SK-N-SH treated with all-trans-retinoic acid at 6 μM for 48 hours (cell line): ENCODE data around the gene FGB.

Experiments used
- ATAC-seq: fragments of 200-7000 bp; cut with Tn5 transposase; 3 replicates; pipeline ENCODE4 v1.9.1; 2020; ENCODE audit warnings: mild to moderate bottlenecking, moderate library complexity
- ARNTL ChIP-seq: fragments of 450-650 bp; formaldehyde crosslinking; IDR thresholded peaks from 2 replicates; pipeline ENCODE4 v1.5.0; 2020; ENCODE audit warnings: low read depth, mild to moderate bottlenecking, moderate library complexity, borderline replicate concordance
- BACH2 ChIP-seq: fragments of 250-450 bp; sonication (Bioruptor Pico); IDR thresholded peaks from 2 replicates; pipeline ENCODE4 v1.9.0; 2021; ENCODE audit warnings: mild to moderate bottlenecking, borderline replicate concordance
- CREB5 ChIP-seq: fragments of 250-450 bp; sonication (Bioruptor Pico); IDR thresholded peaks from 2 replicates; pipeline ENCODE4 v1.5.1; 2020; ENCODE audit warnings: low read depth, mild to moderate bottlenecking, moderate library complexity
- CSDC2 ChIP-seq: fragments of 250-450 bp; sonication (Bioruptor Pico); IDR thresholded peaks from 2 replicates; pipeline ENCODE4 v1.5.0; 2020; ENCODE audit warnings: mild to moderate bottlenecking, moderate library complexity
- ESRRG ChIP-seq: fragments of 250-450 bp; sonication (Bioruptor Pico); IDR thresholded peaks from 2 replicates; pipeline ENCODE4 v1.6.1; 2021; ENCODE audit warnings: mild to moderate bottlenecking
- GLIS3 ChIP-seq: fragments of 250-450 bp; sonication (Bioruptor Pico); IDR thresholded peaks from 2 replicates; pipeline ENCODE4 v1.5.0; 2020; ENCODE audit warnings: mild to moderate bottlenecking, moderate library complexity
- ISL1 ChIP-seq: fragments of 250-450 bp; sonication (Bioruptor Pico); IDR thresholded peaks from 2 replicates; pipeline ENCODE4 v2.1.2; 2022; ENCODE audit warnings: mild to moderate bottlenecking, moderate library complexity
- OSR1 ChIP-seq: fragments of 250-450 bp; sonication (Bioruptor Pico); IDR thresholded peaks from 2 replicates; pipeline ENCODE4 v1.8.0; 2022; ENCODE audit warnings: moderate library complexity, mild to moderate bottlenecking, inconsistent platforms
- SNAI2 ChIP-seq: fragments of 250-450 bp; sonication (Bioruptor Pico); IDR thresholded peaks from 2 replicates; pipeline ENCODE4 v1.5.0; 2020; ENCODE audit warnings: mild to moderate bottlenecking, moderate library complexity
- TCF4 ChIP-seq: fragments of 250-450 bp; sonication (Bioruptor Pico); IDR thresholded peaks from 2 replicates; pipeline ENCODE4 v1.8.0; 2021; ENCODE audit warnings: mild to moderate bottlenecking, moderate library complexity, borderline replicate concordance
- TOX ChIP-seq: fragments of 250-450 bp; sonication (Bioruptor Pico); IDR thresholded peaks from 2 replicates; pipeline ENCODE4 v1.8.0; 2021; ENCODE audit warnings: mild to moderate bottlenecking, moderate library complexity, borderline replicate concordance
- TSHZ2 ChIP-seq: fragments of 250-450 bp; sonication (Bioruptor Pico); IDR thresholded peaks from 2 replicates; pipeline ENCODE4 v1.5.0; 2020; ENCODE audit warnings: mild to moderate bottlenecking, moderate library complexity
- ZFP3 ChIP-seq: fragments of 250-450 bp; sonication (Bioruptor Pico); IDR thresholded peaks from 2 replicates; pipeline ENCODE4 v1.5.0; 2020; ENCODE audit warnings: mild to moderate bottlenecking, moderate library complexity
- ZNF565 ChIP-seq: fragments of 450-650 bp; formaldehyde crosslinking; conservative IDR thresholded peaks from 2 replicates; pipeline ENCODE4 v1.5.0; 2020; ENCODE audit warnings: low read depth, mild to moderate bottlenecking, moderate library complexity
- ZNF8 ChIP-seq: fragments of 450-650 bp; formaldehyde crosslinking; IDR thresholded peaks from 2 replicates; pipeline ENCODE4 v1.5.0; 2020; ENCODE audit warnings: mild to moderate bottlenecking, moderate library complexity
- TF ChIP-seq, protein P1 (sequence below): fragments of 250-450 bp; sonication (Bioruptor Pico); IDR thresholded peaks from 2 replicates; pipeline ENCODE4 v1.5.1; 2021; ENCODE audit warnings: mild to moderate bottlenecking, moderate library complexity

FGB gene

GRCh38 chr4:154597798-154598774, 35.3 kb downstream of the FGB start:
- TF ChIP-seq TOX (CRISPR knock-in tag) (no peak), GLIS3 (no peak), TSHZ2 (CRISPR knock-in tag) (no peak)
- ATAC-seq = no peak

DNA sequence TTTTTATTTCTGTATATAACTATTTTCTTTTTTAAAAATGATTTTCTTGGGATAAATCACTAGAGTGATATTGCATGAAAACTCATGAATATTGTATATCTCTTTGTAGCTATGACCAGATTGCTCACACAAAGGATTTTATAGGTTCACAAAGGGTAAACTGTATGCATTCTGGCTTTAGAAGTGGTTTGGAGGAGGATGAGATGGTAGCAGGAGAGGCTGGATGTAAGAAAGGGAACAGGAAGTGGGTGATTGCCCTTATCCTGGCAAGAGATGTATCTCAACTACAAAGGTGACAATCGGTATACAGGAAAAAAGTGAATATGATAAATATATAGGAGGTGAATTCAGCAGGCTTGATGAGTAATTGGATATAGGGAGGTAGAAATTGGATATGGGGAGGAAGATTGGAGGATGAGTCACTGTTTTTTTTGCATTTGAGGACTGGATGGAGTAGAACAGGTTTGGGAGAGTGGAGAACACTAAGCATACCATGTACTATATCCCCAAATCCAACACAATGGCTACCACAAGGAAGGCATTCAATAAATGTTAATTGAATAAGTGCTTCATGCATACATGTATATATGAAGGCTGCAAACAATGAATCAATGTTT, 39.7 kb downstream of the FGB start:
- ATAC-seq = no peak
- TF ChIP-seq TCF4 = no peak

DNA sequence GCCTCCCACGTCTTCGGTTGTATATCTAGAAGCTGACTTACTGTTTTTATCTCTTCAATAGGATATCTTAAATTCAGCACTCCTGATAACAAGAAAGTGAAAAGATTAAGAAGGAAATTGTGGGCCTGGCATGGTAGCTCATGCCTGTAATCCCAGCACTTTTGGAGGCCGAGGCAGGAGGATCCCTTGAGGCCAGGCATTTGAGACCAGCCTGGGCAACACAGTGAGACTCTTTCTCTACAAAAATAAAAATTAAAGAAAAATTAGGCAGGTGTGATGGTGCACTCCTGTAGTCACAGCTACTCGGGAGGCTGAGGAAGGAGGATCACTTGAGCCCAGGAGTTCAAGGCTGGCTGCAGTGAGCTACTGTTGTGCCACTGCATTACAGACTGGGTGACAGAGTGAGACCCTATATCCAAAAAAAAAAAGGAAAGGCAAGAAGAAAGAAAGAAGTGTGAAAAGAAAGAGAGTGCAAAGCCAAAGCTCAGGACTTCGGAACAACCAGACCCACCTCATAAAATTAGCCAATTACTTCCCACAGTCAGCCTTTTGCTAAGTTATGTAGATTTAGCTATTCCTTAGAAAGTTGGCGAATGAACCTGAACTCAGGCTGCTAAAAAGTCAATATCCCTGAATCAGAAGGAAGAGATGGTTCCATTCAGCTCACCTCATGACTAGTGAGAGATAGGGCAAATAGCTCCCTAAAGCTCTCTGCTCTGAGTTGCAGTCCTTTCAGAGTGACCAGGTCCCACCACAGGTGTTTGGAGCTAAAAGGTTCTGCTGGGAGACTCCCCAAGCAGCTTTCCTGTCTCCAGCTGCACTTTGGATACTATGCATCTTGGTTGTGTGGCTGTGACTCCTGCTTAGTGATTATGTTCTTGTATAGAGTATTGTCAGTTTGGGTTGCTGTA, 40.5 kb downstream of the FGB start:
- no peak for TF ChIP-seq OSR1
- no peak for ATAC-seq

- no peak for ATAC-seq
- TF ChIP-seq ZNF565 (CRISPR knock-in tag) = no peak
- no peak for TF ChIP-seq ARNTL (CRISPR knock-in tag)
- TF ChIP-seq ESRRG = no peak
- TF ChIP-seq, protein P1, sequence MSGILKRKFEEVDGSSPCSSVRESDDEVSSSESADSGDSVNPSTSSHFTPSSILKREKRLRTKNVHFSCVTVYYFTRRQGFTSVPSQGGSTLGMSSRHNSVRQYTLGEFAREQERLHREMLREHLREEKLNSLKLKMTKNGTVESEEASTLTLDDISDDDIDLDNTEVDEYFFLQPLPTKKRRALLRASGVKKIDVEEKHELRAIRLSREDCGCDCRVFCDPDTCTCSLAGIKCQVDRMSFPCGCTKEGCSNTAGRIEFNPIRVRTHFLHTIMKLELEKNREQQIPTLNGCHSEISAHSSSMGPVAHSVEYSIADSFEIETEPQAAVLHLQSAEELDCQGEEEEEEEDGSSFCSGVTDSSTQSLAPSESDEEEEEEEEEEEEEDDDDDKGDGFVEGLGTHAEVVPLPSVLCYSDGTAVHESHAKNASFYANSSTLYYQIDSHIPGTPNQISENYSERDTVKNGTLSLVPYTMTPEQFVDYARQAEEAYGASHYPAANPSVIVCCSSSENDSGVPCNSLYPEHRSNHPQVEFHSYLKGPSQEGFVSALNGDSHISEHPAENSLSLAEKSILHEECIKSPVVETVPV = no peak
- no peak for TF ChIP-seq OSR1
- no peak for TF ChIP-seq TCF4
- no peak for TF ChIP-seq SNAI2 (CRISPR knock-in tag)
- no peak for TF ChIP-seq BACH2 (CRISPR knock-in tag)
- no peak for TF ChIP-seq TSHZ2 (CRISPR knock-in tag)
- no peak for TF ChIP-seq GLIS3
- no peak for TF ChIP-seq ZFP3 (CRISPR knock-in tag)
- TF ChIP-seq CREB5 (CRISPR knock-in tag) = no peak
- no peak for TF ChIP-seq ZNF8 (CRISPR knock-in tag)
- TF ChIP-seq CSDC2 (CRISPR knock-in tag) = no peak
- TF ChIP-seq ISL1 (CRISPR knock-in tag) = no peak
Observed at GRCh38 chr4:154604696-154605200, 41.9 kb downstream of the FGB start.
